ENCODE measurements around the gene VDAC2. TPM values are rescaled to one million over a fixed set of nuclear protein-coding genes. Genes with fewer than 3 reads are reported as not detected.
A peak's percentile ranks its signal among the peaks of the same experiment; 100 is the strongest.

Gene VDAC2
- total and polyA plus RNA-seq, 10 of the 15 experiments (the other 5 are each of a cell fraction or from before 2014, with no cell fraction given): 73.4 to 294 (median 146) TPM

DNA sequence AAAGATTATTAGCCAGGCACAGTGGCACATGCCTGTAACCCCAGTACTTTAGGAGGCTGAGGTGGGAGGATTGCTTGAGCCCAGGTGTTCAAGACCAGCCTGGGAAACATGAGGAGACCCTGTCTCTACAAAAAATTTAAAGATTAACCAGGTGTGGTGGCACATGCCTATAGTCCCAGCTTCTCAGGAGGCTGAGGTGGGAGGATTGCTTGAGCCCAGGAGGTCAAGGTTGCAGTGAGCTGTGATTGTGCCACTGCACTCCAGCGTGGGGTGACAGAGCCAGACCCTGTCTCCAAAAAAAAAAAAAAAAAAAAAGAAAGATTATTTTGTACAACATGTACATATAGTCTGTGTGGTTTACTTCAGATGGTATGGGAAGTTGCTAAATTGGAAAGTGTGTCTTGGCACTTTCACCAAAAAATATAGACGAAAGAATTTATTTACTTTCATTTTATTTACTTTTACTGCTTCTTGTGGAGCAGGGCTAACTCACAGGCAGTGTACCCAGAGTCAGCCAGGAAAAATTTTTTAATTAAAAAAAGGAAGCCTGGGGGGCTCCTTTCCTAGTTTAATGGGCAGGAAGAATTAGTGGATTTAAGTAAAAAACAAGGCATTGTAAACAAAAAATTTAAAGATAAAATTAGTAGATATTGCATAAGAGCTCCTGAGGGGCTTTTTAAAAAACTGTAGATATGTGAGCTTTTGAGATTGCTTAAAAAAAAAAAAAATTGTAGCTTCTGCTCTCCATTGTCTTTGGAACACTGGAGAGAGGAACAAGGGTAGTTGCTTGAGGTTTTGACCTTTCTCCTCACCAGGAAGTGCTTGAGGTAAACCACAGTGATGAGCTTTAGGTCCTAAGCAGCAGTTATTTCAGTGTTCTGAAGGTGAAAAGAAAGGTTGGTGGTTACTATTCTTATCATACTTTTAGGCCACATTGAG lies 44.6 kb upstream of the VDAC2 start (continued):
- TF ChIP-seq MXI1 (IDR thresholded peaks at IDR 0.05; ENCODE audit: low read depth, low read length) (no peak), RUNX3 (IDR thresholded peaks at IDR 0.05; ENCODE audit: low read length) (peak; percentile 99), SUZ12 (IDR thresholded peaks at IDR 0.05; ENCODE audit: unreplicated experiment) (no peak), KLF5 (IDR thresholded peaks at IDR 0.05; ENCODE audit: partially characterized antibody) (no peak), FOXM1 (IDR thresholded peaks at IDR 0.05; ENCODE audit: low read depth, low read length) (peak; percentile 63; the same call in 1 of the 2 replicates), SP1 (IDR thresholded peaks at IDR 0.05; ENCODE audit: low read depth, low read length) (no peak), IKZF2 (IDR thresholded peaks at IDR 0.05) (peak; percentile 85 to 91), MYC (IDR thresholded peaks at IDR 0.05; ENCODE audit: insufficient read depth, insufficient read length, insufficient replicate concordance, low read length, severe bottlenecking) (no peak), YY1 (IDR thresholded peaks at IDR 0.05; ENCODE audit: low read depth, low read length) (no peak), EED (IDR thresholded peaks at IDR 0.05; ENCODE audit: low read depth) (peak; percentile 87), CBX5 (IDR thresholded peaks at IDR 0.05; ENCODE audit: low read depth) (peak; percentile 48; the same call in 1 of the 2 replicates), STAT3 (IDR thresholded peaks at IDR 0.05; ENCODE audit: low read depth, low read length) (no peak), ZBED1 (IDR thresholded peaks at IDR 0.05; ENCODE audit: borderline replicate concordance) (peak; percentile 38; the same call in 1 of the 2 replicates), MTA2 (IDR thresholded peaks at IDR 0.05; ENCODE audit: low read depth) (peak; percentile 76; the same call in 1 of the 2 replicates), KAT2A (conservative IDR thresholded peaks at IDR 0.05; ENCODE audit: control insufficient read depth, low read depth, low read length) (no peak)
- TF ChIP-seq, protein P1, sequence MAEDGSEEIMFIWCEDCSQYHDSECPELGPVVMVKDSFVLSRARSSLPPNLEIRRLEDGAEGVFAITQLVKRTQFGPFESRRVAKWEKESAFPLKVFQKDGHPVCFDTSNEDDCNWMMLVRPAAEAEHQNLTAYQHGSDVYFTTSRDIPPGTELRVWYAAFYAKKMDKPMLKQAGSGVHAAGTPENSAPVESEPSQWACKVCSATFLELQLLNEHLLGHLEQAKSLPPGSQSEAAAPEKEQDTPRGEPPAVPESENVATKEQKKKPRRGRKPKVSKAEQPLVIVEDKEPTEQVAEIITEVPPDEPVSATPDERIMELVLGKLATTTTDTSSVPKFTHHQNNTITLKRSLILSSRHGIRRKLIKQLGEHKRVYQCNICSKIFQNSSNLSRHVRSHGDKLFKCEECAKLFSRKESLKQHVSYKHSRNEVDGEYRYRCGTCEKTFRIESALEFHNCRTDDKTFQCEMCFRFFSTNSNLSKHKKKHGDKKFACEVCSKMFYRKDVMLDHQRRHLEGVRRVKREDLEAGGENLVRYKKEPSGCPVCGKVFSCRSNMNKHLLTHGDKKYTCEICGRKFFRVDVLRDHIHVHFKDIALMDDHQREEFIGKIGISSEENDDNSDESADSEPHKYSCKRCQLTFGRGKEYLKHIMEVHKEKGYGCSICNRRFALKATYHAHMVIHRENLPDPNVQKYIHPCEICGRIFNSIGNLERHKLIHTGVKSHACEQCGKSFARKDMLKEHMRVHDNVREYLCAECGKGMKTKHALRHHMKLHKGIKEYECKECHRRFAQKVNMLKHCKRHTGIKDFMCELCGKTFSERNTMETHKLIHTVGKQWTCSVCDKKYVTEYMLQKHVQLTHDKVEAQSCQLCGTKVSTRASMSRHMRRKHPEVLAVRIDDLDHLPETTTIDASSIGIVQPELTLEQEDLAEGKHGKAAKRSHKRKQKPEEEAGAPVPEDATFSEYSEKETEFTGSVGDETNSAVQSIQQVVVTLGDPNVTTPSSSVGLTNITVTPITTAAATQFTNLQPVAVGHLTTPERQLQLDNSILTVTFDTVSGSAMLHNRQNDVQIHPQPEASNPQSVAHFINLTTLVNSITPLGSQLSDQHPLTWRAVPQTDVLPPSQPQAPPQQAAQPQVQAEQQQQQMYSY (CRISPR knock-in tag; IDR thresholded peaks at IDR 0.05): no peak
- TF ChIP-seq, protein P2, sequence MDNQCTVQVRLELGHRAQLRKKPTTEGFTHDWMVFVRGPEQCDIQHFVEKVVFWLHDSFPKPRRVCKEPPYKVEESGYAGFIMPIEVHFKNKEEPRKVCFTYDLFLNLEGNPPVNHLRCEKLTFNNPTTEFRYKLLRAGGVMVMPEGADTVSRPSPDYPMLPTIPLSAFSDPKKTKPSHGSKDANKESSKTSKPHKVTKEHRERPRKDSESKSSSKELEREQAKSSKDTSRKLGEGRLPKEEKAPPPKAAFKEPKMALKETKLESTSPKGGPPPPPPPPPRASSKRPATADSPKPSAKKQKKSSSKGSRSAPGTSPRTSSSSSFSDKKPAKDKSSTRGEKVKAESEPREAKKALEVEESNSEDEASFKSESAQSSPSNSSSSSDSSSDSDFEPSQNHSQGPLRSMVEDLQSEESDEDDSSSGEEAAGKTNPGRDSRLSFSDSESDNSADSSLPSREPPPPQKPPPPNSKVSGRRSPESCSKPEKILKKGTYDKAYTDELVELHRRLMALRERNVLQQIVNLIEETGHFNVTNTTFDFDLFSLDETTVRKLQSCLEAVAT (IDR thresholded peaks at IDR 0.05): peak; percentile 85
- TF ChIP-seq, protein P3, sequence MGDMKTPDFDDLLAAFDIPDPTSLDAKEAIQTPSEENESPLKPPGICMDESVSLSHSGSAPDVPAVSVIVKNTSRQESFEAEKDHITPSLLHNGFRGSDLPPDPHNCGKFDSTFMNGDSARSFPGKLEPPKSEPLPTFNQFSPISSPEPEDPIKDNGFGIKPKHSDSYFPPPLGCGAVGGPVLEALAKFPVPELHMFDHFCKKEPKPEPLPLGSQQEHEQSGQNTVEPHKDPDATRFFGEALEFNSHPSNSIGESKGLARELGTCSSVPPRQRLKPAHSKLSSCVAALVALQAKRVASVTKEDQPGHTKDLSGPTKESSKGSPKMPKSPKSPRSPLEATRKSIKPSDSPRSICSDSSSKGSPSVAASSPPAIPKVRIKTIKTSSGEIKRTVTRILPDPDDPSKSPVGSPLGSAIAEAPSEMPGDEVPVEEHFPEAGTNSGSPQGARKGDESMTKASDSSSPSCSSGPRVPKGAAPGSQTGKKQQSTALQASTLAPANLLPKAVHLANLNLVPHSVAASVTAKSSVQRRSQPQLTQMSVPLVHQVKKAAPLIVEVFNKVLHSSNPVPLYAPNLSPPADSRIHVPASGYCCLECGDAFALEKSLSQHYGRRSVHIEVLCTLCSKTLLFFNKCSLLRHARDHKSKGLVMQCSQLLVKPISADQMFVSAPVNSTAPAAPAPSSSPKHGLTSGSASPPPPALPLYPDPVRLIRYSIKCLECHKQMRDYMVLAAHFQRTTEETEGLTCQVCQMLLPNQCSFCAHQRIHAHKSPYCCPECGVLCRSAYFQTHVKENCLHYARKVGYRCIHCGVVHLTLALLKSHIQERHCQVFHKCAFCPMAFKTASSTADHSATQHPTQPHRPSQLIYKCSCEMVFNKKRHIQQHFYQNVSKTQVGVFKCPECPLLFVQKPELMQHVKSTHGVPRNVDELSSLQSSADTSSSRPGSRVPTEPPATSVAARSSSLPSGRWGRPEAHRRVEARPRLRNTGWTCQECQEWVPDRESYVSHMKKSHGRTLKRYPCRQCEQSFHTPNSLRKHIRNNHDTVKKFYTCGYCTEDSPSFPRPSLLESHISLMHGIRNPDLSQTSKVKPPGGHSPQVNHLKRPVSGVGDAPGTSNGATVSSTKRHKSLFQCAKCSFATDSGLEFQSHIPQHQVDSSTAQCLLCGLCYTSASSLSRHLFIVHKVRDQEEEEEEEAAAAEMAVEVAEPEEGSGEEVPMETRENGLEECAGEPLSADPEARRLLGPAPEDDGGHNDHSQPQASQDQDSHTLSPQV (IDR thresholded peaks at IDR 0.05): no peak
- TF ChIP-seq, protein P4, sequence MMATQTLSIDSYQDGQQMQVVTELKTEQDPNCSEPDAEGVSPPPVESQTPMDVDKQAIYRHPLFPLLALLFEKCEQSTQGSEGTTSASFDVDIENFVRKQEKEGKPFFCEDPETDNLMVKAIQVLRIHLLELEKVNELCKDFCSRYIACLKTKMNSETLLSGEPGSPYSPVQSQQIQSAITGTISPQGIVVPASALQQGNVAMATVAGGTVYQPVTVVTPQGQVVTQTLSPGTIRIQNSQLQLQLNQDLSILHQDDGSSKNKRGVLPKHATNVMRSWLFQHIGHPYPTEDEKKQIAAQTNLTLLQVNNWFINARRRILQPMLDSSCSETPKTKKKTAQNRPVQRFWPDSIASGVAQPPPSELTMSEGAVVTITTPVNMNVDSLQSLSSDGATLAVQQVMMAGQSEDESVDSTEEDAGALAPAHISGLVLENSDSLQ (IDR thresholded peaks at IDR 0.05): no peak
